Osteoblast (primary cell): Measurements from ENCODE around the gene SNRNP48. TPM values are rescaled to one million over a fixed set of nuclear protein-coding genes. Genes with fewer than 3 reads are reported as not detected.

Source experiments
- DNase-seq: peaks from one replicate; pipeline ENCODE4 v3.0.0; 2011; ENCODE audit warnings: low spot score, mixed read lengths; ENCODE audit not compliant: insufficient read length; ENCODE audit errors: missing footprints
- H2AFZ ChIP-seq: 2 replicates; pipeline ENCODE4 v1.6.0; 2011; ENCODE audit warnings: mild to moderate bottlenecking, low read length
- H3K27ac ChIP-seq: 2 replicates; pipeline ENCODE4 v1.5.1; 2011; ENCODE audit warnings: mild to moderate bottlenecking, low read depth, low read length, moderate library complexity
- H3K27me3 ChIP-seq: 2 replicates; pipeline ENCODE4 v1.6.0; 2012; ENCODE audit warnings: mild to moderate bottlenecking, control low read depth, inconsistent platforms, low read length, moderate library complexity; ENCODE audit not compliant: insufficient read depth
- H3K36me3 ChIP-seq: 2 replicates; pipeline ENCODE4 v1.5.1; 2011; ENCODE audit warnings: mild to moderate bottlenecking, low read length, control low read depth, moderate library complexity; ENCODE audit not compliant: insufficient read depth
- H3K4me1 ChIP-seq: 2 replicates; pipeline ENCODE4 v1.5.1; 2011; ENCODE audit warnings: mild to moderate bottlenecking, low read length, control low read depth, moderate library complexity; ENCODE audit not compliant: insufficient read depth
- H3K4me2 ChIP-seq: 2 replicates; pipeline ENCODE4 v1.6.0; 2011; ENCODE audit warnings: mild to moderate bottlenecking, low read length; ENCODE audit not compliant: insufficient read depth
- H3K4me3 ChIP-seq: fragments of 200-600 bp; sonication (generic); 3 replicates; pipeline ENCODE4 v1.5.1; 2012; ENCODE audit warnings: mild to moderate bottlenecking, low read length, inconsistent platforms; ENCODE audit not compliant: insufficient read depth
- H3K79me2 ChIP-seq: 2 replicates; pipeline ENCODE4 v1.6.0; 2012; ENCODE audit warnings: mild to moderate bottlenecking, low read length, control low read depth, inconsistent platforms; ENCODE audit not compliant: insufficient read depth
- H3K9me3 ChIP-seq: 2 replicates; pipeline ENCODE4 v1.5.1; 2011; ENCODE audit warnings: low read depth, low read length, control low read depth
- H4K20me1 ChIP-seq: 2 replicates; pipeline ENCODE4 v1.6.0; 2012; ENCODE audit warnings: mild to moderate bottlenecking, low read length, control low read depth; ENCODE audit not compliant: insufficient read depth
- CTCF ChIP-seq: IDR thresholded peaks from 2 replicates; pipeline ENCODE4 v1.5.1; 2011; ENCODE audit warnings: mild to moderate bottlenecking, low read depth, low read length, moderate library complexity; ENCODE audit errors: extremely low read depth
- total RNA-seq: library from RNA; depleted of rRNA; stranded (reverse); fragments of >200 nt; gene quantifications from 2 replicates; pipeline ENCODE4 v1.2.3, GENCODE V29; 2012

Gene SNRNP48
- total RNA-seq, 1 donor: 15.9 TPM

- no peaks in the 10 kb centered on the region for H3K27me3 ChIP-seq
- H3K4me2 ChIP-seq: no peak overlapping the region
- H3K9me3 ChIP-seq: no peaks in the 10 kb centered on the region
- H3K79me2 ChIP-seq: no peaks in the 10 kb centered on the region
- no peak overlapping the region for H2AFZ ChIP-seq
- no peak for TF ChIP-seq CTCF
- DNase-seq: no peak
- H3K27ac ChIP-seq: no peak overlapping the region
- H4K20me1 ChIP-seq: no peaks in the 10 kb centered on the region
- no peaks in the 10 kb centered on the region for H3K36me3 ChIP-seq
- no peak overlapping the region for H3K4me3 ChIP-seq
- H3K4me1 ChIP-seq: peaks cover 8% of the 10 kb centered on the region
Observed at GRCh38 chr6:7636151-7636550, 46.2 kb downstream of the SNRNP48 start.

- Histone ChIP-seq H3K4me3 (no peak overlapping the region), H4K20me1 (no peaks in the 10 kb centered on the region), H3K9me3 (no peaks in the 10 kb centered on the region), H3K27ac (no peak overlapping the region), H3K4me2 (no peak overlapping the region), H3K79me2 (no peaks in the 10 kb centered on the region), H3K27me3 (no peaks in the 10 kb centered on the region), H2AFZ (no peak overlapping the region), H3K4me1 (peaks cover 12% of the 10 kb centered on the region), H3K36me3 (no peaks in the 10 kb centered on the region)
- TF ChIP-seq CTCF: no peak
- DNase-seq: no peak
Observed at GRCh38 chr6:7637533-7637932, 47.5 kb downstream of the SNRNP48 start.

- H3K36me3 ChIP-seq: no peaks in the 10 kb centered on the region
- H3K27me3 ChIP-seq: no peaks in the 10 kb centered on the region
- H3K27ac ChIP-seq: no peak overlapping the region
- no peak overlapping the region for H2AFZ ChIP-seq
- H3K4me3 ChIP-seq: no peak overlapping the region
- H3K4me2 ChIP-seq: no peak overlapping the region
- no peak for DNase-seq
- H3K79me2 ChIP-seq: no peaks in the 10 kb centered on the region
- no peak for TF ChIP-seq CTCF
- no peaks in the 10 kb centered on the region for H3K9me3 ChIP-seq
- H4K20me1 ChIP-seq: no peaks in the 10 kb centered on the region
- H3K4me1 ChIP-seq: peaks cover 12% of the 10 kb centered on the region
Observed at GRCh38 chr6:7639427-7639826, 49.4 kb downstream of the SNRNP48 start.

GRCh38 chr6:7640016-7640415 is 50.0 kb downstream of the SNRNP48 start:
- Histone ChIP-seq H3K4me1 (peaks cover 12% of the 10 kb centered on the region), H3K36me3 (no peaks in the 10 kb centered on the region), H4K20me1 (no peaks in the 10 kb centered on the region), H2AFZ (no peak overlapping the region), H3K4me2 (no peak overlapping the region), H3K79me2 (no peaks in the 10 kb centered on the region), H3K4me3 (no peak overlapping the region), H3K27me3 (no peaks in the 10 kb centered on the region), H3K27ac (no peak overlapping the region), H3K9me3 (no peaks in the 10 kb centered on the region)
- no peak for DNase-seq
- no peak for TF ChIP-seq CTCF
